Fibroblast of skin of left biceps (primary cell): ENCODE measurements around the gene RBMS1.
A peak's percentile ranks its signal among the peaks of the same experiment; 100 is the strongest.

Experiments used
- DNase-seq, 2 experiments: peaks; one replicate each; pipeline ENCODE4 v3.0.0-alpha.2; 2013; ENCODE audit warnings: low read depth in 2 of 2

Gene RBMS1

GRCh38 chr2:160493227-160494028, at the start of gene RBMS1:
TSS of gene RBMS1 (minus strand) at chr2:160493807. CDS start at chr2:160493363, 444 bp downstream.
- no peak for DNase-seq

GRCh38 chr2:160541745-160542144, 48.1 kb upstream of the RBMS1 start:
- no peak for DNase-seq

GRCh38 chr2:160538559-160539355, 45.1 kb upstream of the RBMS1 start:
- DNase-seq: no peak

GRCh38 chr2:160538115-160538514, 44.5 kb upstream of the RBMS1 start:
- no peak for DNase-seq

- no peak for DNase-seq
Measured at GRCh38 chr2:160534996-160535395, 41.4 kb upstream of the RBMS1 start.

- no peak for DNase-seq
Measured at GRCh38 chr2:160534249-160534648, 40.6 kb upstream of the RBMS1 start.

GRCh38 chr2:160533482-160533881, 39.9 kb upstream of the RBMS1 start:
- no peak for DNase-seq

GRCh38 chr2:160532388-160532787, 38.8 kb upstream of the RBMS1 start:
- no peak for DNase-seq

- peak in 1 of 2 experiments; percentile 19 for DNase-seq
Measured at GRCh38 chr2:160522951-160523710, 29.5 kb upstream of the RBMS1 start.

- no peak for DNase-seq
Measured at GRCh38 chr2:160517731-160518130, 24.1 kb upstream of the RBMS1 start.

GRCh38 chr2:160516547-160517365, 23.1 kb upstream of the RBMS1 start:
- no peak for DNase-seq

GRCh38 chr2:160515120-160515519, 21.5 kb upstream of the RBMS1 start:
- no peak for DNase-seq

- DNase-seq: no peak
Measured at GRCh38 chr2:160513120-160513519, 19.5 kb upstream of the RBMS1 start.

- no peak for DNase-seq
Measured at GRCh38 chr2:160512491-160512890, 18.9 kb upstream of the RBMS1 start.

- DNase-seq: no peak
Measured at GRCh38 chr2:160510617-160511016, 17.0 kb upstream of the RBMS1 start.

GRCh38 chr2:160509016-160509415, 15.4 kb upstream of the RBMS1 start:
- no peak for DNase-seq

- no peak for DNase-seq
Measured at GRCh38 chr2:160507464-160507863, 13.9 kb upstream of the RBMS1 start.

GRCh38 chr2:160507046-160507407, 13.4 kb upstream of the RBMS1 start:
- DNase-seq: no peak

- DNase-seq: no peak
Measured at GRCh38 chr2:160506371-160507045, 12.9 kb upstream of the RBMS1 start.

GRCh38 chr2:160505256-160505655, 11.6 kb upstream of the RBMS1 start:
- no peak for DNase-seq

GRCh38 chr2:160502478-160502877, 8.9 kb upstream of the RBMS1 start:
- no peak for DNase-seq
